C4-2B (cell line): ENCODE results near the gene TIFAB.
A peak's percentile ranks its signal among the peaks of the same experiment; 100 is the strongest.

Experiments
- ZFX ChIP-seq: fragments of 450-650 bp; IDR thresholded peaks from 2 replicates; pipeline ENCODE4 v1.6.1; 2017
- TF ChIP-seq, protein P1 (sequence below): fragments of 450-650 bp; conservative IDR thresholded peaks from 2 replicates; pipeline ENCODE4 v1.5.1; 2017; ENCODE audit warnings: mild to moderate bottlenecking

DNA sequence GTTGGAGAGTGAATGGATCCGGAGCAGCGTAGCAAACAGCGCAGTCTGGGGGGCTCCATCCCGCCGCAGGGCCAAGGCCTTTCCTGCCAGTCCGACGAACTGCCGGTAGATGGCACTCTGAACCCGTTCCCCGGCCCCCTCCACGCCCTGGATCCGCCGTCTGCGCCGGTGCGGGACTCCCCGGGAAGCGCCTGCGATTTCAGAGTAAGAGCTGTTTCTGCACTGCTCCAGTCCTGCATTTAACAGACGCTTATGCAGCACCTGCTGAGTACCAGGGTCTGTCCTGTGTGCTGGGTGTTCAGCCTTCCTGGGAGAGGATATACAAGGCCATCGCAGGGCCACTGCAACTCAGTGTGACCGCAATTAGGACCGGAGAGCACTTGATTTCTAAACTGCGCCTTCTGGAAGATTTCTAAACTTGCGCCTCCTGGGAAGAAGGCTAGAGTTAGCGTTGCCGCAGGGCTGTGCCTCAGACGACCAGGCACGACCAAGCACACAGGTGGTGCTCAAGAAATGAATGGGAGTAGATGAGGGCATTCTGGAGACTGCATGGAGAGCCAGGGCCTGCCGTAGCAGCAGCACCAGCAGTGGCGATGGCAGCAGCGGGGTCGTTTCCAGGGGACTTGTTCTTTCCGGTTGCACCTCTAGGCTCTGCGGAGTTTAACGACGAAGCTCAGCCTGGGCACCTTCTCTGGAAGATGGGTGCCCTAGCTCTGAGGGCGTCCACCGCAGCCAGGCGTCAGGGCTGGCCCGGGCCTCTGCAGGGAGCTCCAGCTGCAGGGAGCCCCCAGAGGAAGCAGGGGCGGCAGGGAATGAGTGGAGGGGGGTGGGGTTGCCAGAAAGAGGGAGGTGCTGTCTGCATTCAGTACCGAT lies 14.3 kb upstream of the TIFAB start:
- TF ChIP-seq, protein P1, sequence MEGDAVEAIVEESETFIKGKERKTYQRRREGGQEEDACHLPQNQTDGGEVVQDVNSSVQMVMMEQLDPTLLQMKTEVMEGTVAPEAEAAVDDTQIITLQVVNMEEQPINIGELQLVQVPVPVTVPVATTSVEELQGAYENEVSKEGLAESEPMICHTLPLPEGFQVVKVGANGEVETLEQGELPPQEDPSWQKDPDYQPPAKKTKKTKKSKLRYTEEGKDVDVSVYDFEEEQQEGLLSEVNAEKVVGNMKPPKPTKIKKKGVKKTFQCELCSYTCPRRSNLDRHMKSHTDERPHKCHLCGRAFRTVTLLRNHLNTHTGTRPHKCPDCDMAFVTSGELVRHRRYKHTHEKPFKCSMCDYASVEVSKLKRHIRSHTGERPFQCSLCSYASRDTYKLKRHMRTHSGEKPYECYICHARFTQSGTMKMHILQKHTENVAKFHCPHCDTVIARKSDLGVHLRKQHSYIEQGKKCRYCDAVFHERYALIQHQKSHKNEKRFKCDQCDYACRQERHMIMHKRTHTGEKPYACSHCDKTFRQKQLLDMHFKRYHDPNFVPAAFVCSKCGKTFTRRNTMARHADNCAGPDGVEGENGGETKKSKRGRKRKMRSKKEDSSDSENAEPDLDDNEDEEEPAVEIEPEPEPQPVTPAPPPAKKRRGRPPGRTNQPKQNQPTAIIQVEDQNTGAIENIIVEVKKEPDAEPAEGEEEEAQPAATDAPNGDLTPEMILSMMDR: peak; percentile 97
- TF ChIP-seq ZFX: no peak
